ENCODE data around the gene FTCD.

FTCD gene

DNA sequence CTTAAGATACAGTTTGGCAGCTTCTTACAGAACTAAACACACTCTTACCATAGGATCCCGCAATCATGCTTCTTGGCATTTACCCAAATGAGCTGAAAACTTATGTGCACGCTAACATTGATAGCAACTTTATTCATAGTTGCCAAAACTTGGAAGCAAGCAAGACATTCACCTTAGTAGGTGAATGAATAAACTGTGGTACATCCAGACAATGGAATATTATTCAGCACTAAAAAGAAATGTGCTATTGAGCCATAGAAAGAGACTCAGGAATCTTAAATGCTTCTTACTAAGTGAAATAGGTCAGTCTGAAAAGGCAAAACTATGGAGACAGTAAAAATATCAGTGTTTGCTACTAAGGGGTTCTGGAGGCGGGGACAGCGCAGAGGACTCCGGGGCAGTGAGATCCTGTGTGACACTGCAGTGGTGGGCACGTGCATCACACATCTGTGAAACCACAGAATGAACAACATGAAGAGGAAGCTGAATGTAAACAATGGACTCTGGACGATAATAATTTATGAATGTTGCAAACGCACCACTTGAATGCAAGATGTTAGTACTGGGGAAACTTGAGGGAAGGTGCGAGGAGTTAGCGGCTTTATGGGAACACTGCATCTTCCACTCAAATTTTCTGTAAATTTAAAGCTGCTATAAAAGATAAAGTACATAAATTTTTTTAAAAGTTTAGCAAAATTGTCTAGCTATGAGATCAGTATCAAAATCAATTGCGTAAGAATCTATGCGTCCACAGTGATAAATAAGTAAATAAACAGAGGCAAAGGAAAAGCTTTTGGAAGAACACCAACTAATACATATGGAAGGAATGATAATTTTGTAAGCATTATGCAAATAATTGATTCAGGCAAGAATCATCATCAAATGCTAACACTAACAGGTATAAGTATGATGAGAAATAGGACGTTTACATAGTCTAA, 44.3 kb upstream of the FTCD start:
- TF ChIP-seq, protein P1, sequence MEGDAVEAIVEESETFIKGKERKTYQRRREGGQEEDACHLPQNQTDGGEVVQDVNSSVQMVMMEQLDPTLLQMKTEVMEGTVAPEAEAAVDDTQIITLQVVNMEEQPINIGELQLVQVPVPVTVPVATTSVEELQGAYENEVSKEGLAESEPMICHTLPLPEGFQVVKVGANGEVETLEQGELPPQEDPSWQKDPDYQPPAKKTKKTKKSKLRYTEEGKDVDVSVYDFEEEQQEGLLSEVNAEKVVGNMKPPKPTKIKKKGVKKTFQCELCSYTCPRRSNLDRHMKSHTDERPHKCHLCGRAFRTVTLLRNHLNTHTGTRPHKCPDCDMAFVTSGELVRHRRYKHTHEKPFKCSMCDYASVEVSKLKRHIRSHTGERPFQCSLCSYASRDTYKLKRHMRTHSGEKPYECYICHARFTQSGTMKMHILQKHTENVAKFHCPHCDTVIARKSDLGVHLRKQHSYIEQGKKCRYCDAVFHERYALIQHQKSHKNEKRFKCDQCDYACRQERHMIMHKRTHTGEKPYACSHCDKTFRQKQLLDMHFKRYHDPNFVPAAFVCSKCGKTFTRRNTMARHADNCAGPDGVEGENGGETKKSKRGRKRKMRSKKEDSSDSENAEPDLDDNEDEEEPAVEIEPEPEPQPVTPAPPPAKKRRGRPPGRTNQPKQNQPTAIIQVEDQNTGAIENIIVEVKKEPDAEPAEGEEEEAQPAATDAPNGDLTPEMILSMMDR (IDR thresholded peaks at IDR 0.05; ENCODE audit: low read depth, low read length, missing control alignments) = no peak
- in situ Hi-C loops (cut with HindIII; ENCODE audit: low pct_ligation_motif_present, low sequenced_read_pairs) = no loop called here
- Histone ChIP-seq H3K4me3 (ENCODE audit: low read depth, low read length) (no peak overlapping the region), H3K27ac (no peak overlapping the region), H3K27me3 (replicated peaks) (no peaks in the 10 kb centered on the region), H3K36me3 (replicated peaks) (peaks cover 36% of the 10 kb centered on the region)
- no peak for DNase-seq

DNA sequence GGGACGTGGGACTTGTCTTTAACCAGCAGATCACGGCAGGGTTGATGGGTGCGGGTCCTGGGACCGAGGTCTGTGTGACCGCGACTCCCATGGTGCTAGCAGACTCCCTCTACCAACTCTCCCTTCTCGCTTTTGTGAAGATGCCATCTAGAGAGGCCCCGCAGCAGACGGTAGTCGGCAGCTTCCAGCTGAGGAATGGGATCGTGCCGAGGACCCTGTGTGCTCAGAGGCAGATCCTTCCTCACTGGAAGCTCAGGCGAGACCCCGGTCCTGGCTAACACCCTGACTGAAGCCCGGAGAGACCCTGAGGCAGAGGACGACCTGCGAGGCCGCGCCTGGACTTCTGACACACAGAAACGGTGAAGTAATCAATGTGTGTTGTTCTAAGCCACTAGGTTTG, 41.4 kb upstream of the FTCD start:
- Histone ChIP-seq H3K36me3 (replicated peaks) (peaks cover 46% of the 10 kb centered on the region), H3K4me3 (ENCODE audit: low read depth, low read length) (no peak overlapping the region), H3K27ac (no peak overlapping the region), H3K27me3 (replicated peaks) (no peaks in the 10 kb centered on the region)
- in situ Hi-C loops (cut with HindIII; ENCODE audit: low pct_ligation_motif_present, low sequenced_read_pairs) = no loop called here
- TF ChIP-seq, protein P1 (IDR thresholded peaks at IDR 0.05; ENCODE audit: low read depth, low read length, missing control alignments) = no peak
- no peak for DNase-seq

DNA sequence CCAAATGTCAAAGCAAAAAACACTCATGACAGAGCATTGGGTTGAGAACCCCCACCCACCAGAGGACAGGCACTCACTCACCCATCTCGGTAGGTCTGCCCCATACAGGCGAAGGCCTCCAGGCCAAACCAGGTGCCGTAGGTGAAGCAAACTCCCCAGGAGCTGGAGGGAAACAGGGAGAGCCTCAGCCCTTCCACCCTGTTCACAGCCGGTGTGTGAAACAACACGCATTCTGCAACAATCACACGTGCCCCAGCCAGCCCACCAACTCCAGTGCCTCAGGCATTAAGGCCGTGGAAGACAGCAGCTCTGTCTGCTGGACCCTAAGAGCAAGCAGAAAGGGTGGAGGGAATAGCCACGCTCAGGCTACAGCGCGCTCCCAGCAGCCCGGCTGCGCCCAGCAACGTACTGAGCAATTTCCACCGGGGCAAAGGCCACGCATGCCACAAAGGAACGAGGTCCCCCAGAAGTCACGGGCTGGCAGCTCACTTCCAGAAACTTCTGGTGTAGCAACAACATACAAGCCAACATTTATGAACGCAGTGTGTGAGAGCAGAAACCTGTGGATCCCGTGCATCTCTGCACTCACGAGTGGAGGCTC, 40.3 kb upstream of the FTCD start:
- no peak overlapping the region for H3K27ac ChIP-seq
- no peak overlapping the region for H3K4me3 ChIP-seq (ENCODE audit: low read depth, low read length)
- no peaks in the 10 kb centered on the region for H3K27me3 ChIP-seq (replicated peaks)
- H3K36me3 ChIP-seq (replicated peaks) = peaks cover 51% of the 10 kb centered on the region
- TF ChIP-seq, protein P1 (IDR thresholded peaks at IDR 0.05; ENCODE audit: low read depth, low read length, missing control alignments) = no peak
- DNase-seq = no peak
- in situ Hi-C loops (cut with HindIII; ENCODE audit: low pct_ligation_motif_present, low sequenced_read_pairs) = no loop called here

DNA sequence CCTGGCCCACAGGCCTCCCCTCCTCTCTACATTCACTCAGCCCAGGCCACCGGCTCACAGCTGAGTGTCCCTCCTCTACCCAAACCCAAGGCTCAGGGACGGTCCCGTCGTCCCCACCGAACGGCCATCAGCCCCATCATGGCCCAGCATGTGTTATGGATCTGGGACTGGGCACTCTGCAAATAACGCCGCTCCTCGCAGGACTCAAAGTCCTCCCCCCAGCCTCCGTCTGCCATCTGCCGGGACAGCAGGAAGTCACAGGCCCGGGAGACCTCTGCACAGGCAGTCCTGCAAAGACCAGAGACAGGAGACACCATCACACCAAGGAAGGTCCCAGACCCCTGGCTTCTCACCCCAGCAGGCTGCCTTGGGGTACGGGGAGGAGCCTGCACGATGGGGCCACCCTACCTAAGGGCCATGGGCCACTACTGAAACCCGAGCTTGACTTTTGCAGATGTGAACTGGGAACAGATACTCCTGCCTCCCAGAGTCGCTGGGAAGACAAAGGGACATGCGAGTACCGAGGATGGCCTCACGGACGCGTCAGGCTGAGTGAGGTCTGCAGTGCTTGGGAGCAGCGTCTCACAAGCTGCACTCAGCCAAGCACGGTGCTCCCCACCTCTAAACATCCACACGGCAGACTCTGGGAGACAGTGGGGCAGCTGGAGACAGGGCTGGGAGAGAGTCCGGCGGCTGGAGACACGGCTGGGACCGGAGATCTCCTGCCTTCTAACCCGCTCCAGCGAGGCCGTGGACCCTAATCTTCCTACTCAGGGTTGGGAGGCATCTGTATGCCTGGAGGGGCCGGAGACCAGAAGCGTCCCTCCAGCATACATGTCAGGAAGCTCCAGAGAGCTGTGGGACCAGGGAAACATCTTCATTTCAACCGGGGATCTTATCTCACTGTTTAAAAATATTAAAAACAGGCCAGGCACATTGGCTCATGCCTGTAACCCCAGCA, 39.3 kb upstream of the FTCD start:
- peaks cover 57% of the 10 kb centered on the region for H3K36me3 ChIP-seq (replicated peaks)
- H3K27me3 ChIP-seq (replicated peaks) = no peaks in the 10 kb centered on the region
- in situ Hi-C loops (cut with HindIII; ENCODE audit: low pct_ligation_motif_present, low sequenced_read_pairs) = no loop called here
- H3K4me3 ChIP-seq (ENCODE audit: low read depth, low read length) = no peak overlapping the region
- DNase-seq = no peak
- TF ChIP-seq, protein P1 (IDR thresholded peaks at IDR 0.05; ENCODE audit: low read depth, low read length, missing control alignments) = no peak
- H3K27ac ChIP-seq = no peak overlapping the region

DNA sequence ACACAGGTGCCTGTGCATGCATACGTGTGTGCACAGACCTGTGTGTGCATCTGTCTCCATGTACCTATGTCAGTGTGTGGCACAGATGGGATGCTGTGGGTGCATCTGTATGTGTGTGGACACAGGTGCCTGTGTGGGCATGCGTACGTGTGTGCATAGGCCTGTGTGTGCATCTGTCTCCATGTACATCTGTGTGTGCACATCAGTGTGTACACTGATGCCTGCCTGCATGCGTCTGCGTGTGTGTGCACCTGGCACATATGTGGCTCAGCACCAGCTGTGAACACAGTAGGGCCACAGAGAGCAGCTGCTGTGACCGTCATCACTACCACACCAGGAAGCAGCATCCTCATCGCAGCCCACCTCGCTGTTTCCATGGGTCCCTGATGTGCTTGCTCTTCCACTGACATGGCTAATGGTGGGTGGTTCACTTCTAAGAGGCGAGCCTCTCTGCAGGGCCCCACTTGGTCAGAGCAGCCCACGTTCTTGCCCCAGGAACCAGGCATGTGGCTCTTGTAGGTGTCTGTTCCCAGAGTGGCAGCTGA, 38.5 kb upstream of the FTCD start:
- peaks cover 49% of the 10 kb centered on the region for H3K36me3 ChIP-seq (replicated peaks)
- in situ Hi-C loops (cut with HindIII; ENCODE audit: low pct_ligation_motif_present, low sequenced_read_pairs) = no loop called here
- H3K27me3 ChIP-seq (replicated peaks) = no peaks in the 10 kb centered on the region
- H3K4me3 ChIP-seq (ENCODE audit: low read depth, low read length) = no peak overlapping the region
- H3K27ac ChIP-seq = no peak overlapping the region
- DNase-seq = no peak
- TF ChIP-seq, protein P1 (IDR thresholded peaks at IDR 0.05; ENCODE audit: low read depth, low read length, missing control alignments) = no peak
